Measurements from ENCODE around the gene RELN.

- no peak for TF ChIP-seq CTCF (IDR thresholded peaks at IDR 0.05)
- TF ChIP-seq POLR2A (IDR thresholded peaks at IDR 0.05): no peak
Measured at GRCh38 chr7:103533761-103534160, 455.7 kb downstream of the RELN start.
